SU-DHL-6 (cell line): ENCODE results near the gene SPACA9.

Experiments used
- H2AFZ ChIP-seq: fragments of 200-600 bp; sonication (generic); 2 replicates; pipeline ENCODE4 v1.6.1; 2014; ENCODE audit warnings: low read depth, mild to moderate bottlenecking, moderate library complexity, mixed read lengths, antibody characterized with exemption, low read length; ENCODE audit not compliant: severe bottlenecking
- H3F3A ChIP-seq: fragments of 200-600 bp; shearing (Covaris generic); 2 replicates; pipeline ENCODE4 v1.6.0; 2016; ENCODE audit warnings: antibody characterized with exemption, mild to moderate bottlenecking; ENCODE audit not compliant: insufficient read depth
- H3K27ac ChIP-seq: fragments of 200-600 bp; sonication (generic); 2 replicates; pipeline ENCODE4 v1.5.1; 2016; ENCODE audit warnings: low read depth, mild to moderate bottlenecking, low read length, moderate library complexity, mixed read lengths
- H3K27me3 ChIP-seq: fragments of 200-600 bp; sonication (generic), shearing (Covaris generic); 2 replicates; pipeline ENCODE4 v1.6.0; 2014; ENCODE audit warnings: mild to moderate bottlenecking, low read length
- H3K36me3 ChIP-seq: fragments of 200-600 bp; sonication (generic); 2 replicates; pipeline ENCODE4 v1.6.1; 2014; ENCODE audit warnings: mild to moderate bottlenecking, low read length, mixed read lengths
- H3K4me2 ChIP-seq: fragments of 300-600, 200-600 bp; shearing (Covaris generic), sonication (generic); 2 replicates; pipeline ENCODE4 v1.6.0; 2014; ENCODE audit warnings: low read length, low read depth, mild to moderate bottlenecking; ENCODE audit not compliant: poor library complexity, severe bottlenecking
- H3K4me3 ChIP-seq: fragments of 200-600 bp; sonication (generic); 2 replicates; pipeline ENCODE4 v1.5.1; 2014; ENCODE audit warnings: antibody characterized with exemption, low read length, mild to moderate bottlenecking, mixed read lengths; ENCODE audit not compliant: insufficient read depth, poor library complexity, severe bottlenecking
- H3K79me2 ChIP-seq: fragments of 200-600 bp; sonication (generic); 2 replicates; pipeline ENCODE4 v1.6.1; 2014; ENCODE audit warnings: mild to moderate bottlenecking, low read length, moderate library complexity; ENCODE audit not compliant: insufficient read depth
- H3K9ac ChIP-seq: fragments of 200-600 bp; sonication (generic); 2 replicates; pipeline ENCODE4 v1.7.0; 2014; ENCODE audit warnings: mild to moderate bottlenecking, low read length
- H3K9me2 ChIP-seq: fragments of 200-600 bp; sonication (generic); replicated peaks from 2 replicates; pipeline ENCODE4 v1.6.1; 2014; ENCODE audit warnings: low read length; ENCODE audit not compliant: insufficient read depth
- H3K9me3 ChIP-seq: fragments of 200-600 bp; sonication (generic); 2 replicates; pipeline ENCODE4 v1.6.1; 2014; ENCODE audit warnings: low read length, mixed read lengths; ENCODE audit not compliant: insufficient read depth
- H4K20me1 ChIP-seq: fragments of 200-600 bp; sonication (generic); 2 replicates; pipeline ENCODE4 v1.6.1; 2014; ENCODE audit warnings: low read depth, mild to moderate bottlenecking, antibody characterized with exemption, low read length, moderate library complexity, mixed read lengths
- CTCF ChIP-seq: fragments of 200-600 bp; sonication (generic); IDR thresholded peaks from one replicate; pipeline ENCODE4 v1.5.1; 2017; ENCODE audit warnings: antibody characterized with exemption, mild to moderate bottlenecking, low read length, moderate library complexity; ENCODE audit not compliant: insufficient read depth, poor library complexity, severe bottlenecking
- EZH2phosphoT487 ChIP-seq: fragments of 200-600 bp; sonication (generic), shearing (Covaris generic); conservative IDR thresholded peaks from 2 replicates; pipeline ENCODE4 v1.6.1; 2018; ENCODE audit warnings: mild to moderate bottlenecking, antibody characterized with exemption, low read length, moderate library complexity, mixed read lengths

SPACA9 gene

GRCh38 chr9:132883349-132884294 is 4.9 kb downstream of the SPACA9 start:
- H3K9me3 ChIP-seq = no peaks in the 10 kb centered on the region
- H4K20me1 ChIP-seq = no peaks in the 10 kb centered on the region
- no peaks in the 10 kb centered on the region for H3K36me3 ChIP-seq
- H3K4me2 ChIP-seq = no peak overlapping the region
- H3K79me2 ChIP-seq = no peaks in the 10 kb centered on the region
- no peaks in the 10 kb centered on the region; the same call in 1 of the 2 replicates for H3K27me3 ChIP-seq
- H3K9ac ChIP-seq = no peak overlapping the region
- H3K27ac ChIP-seq = no peak overlapping the region
- no peak overlapping the region for H3K4me3 ChIP-seq
- no peak overlapping the region for H2AFZ ChIP-seq
- H3K9me2 ChIP-seq = no peaks in the 10 kb centered on the region
- peaks cover 3% of the 10 kb centered on the region; the same call in 1 of the 2 replicates for H3F3A ChIP-seq
- no peak for TF ChIP-seq CTCF
- TF ChIP-seq EZH2phosphoT487 = no peak

- Histone ChIP-seq H2AFZ (no peak overlapping the region), H3K36me3 (no peaks in the 10 kb centered on the region), H3K4me3 (no peak overlapping the region), H4K20me1 (no peaks in the 10 kb centered on the region), H3K27ac (no peak overlapping the region), H3K79me2 (no peaks in the 10 kb centered on the region), H3K9me2 (no peaks in the 10 kb centered on the region), H3K27me3 (no peaks in the 10 kb centered on the region), H3K9ac (no peak overlapping the region), H3F3A (no peaks in the 10 kb centered on the region), H3K9me3 (no peaks in the 10 kb centered on the region), H3K4me2 (no peak overlapping the region)
- TF ChIP-seq CTCF (no peak), EZH2phosphoT487 (no peak)
These were observed 7.1 kb downstream of the SPACA9 start for GRCh38 chr9:132885720-132886333.

GRCh38 chr9:132886334-132886725 is 7.6 kb downstream of the SPACA9 start:
- Histone ChIP-seq H3K4me2 (no peak overlapping the region), H3K9ac (no peak overlapping the region), H3K79me2 (no peaks in the 10 kb centered on the region), H3K9me2 (no peaks in the 10 kb centered on the region), H4K20me1 (no peaks in the 10 kb centered on the region), H3K36me3 (no peaks in the 10 kb centered on the region), H3K4me3 (no peak overlapping the region), H3F3A (no peaks in the 10 kb centered on the region), H2AFZ (no peak overlapping the region), H3K27ac (no peak overlapping the region), H3K9me3 (no peaks in the 10 kb centered on the region), H3K27me3 (no peaks in the 10 kb centered on the region)
- TF ChIP-seq EZH2phosphoT487 = no peak
- no peak for TF ChIP-seq CTCF
